HPDE6-E6E7 (cell line): Measurements from ENCODE around the gene KRT84.
"Not testable (repeated sequence)": the region's sequence is repeated elsewhere in the genome, so short reads cannot be mapped to it uniquely, and the experiment has no call there.

ENCODE experiments used
- DNase-seq: peaks from one replicate; pipeline ENCODE4 v3.0.0; 2011; ENCODE audit warnings: missing footprints; ENCODE audit errors: extremely low spot score

Gene KRT84

GRCh38 chr12:52360663-52361271 is 24.7 kb downstream of the KRT84 start:
- no peak for DNase-seq

GRCh38 chr12:52360106-52360662 is 25.3 kb downstream of the KRT84 start:
- DNase-seq: no peak

GRCh38 chr12:52359621-52360061 is 25.8 kb downstream of the KRT84 start:
- no peak for DNase-seq

- DNase-seq: no peak
These were observed 26.7 kb downstream of the KRT84 start for GRCh38 chr12:52358575-52359350.

GRCh38 chr12:52356762-52357580 is 28.5 kb downstream of the KRT84 start:
- no peak for DNase-seq

- DNase-seq: no peak
These were observed 29.3 kb downstream of the KRT84 start for GRCh38 chr12:52356031-52356761.

GRCh38 chr12:52355176-52355575 is 30.3 kb downstream of the KRT84 start:
- no peak for DNase-seq

- no peak for DNase-seq
These were observed 31.3 kb downstream of the KRT84 start for GRCh38 chr12:52354200-52354599.

GRCh38 chr12:52353766-52354165 is 31.7 kb downstream of the KRT84 start:
- DNase-seq: no peak

- DNase-seq: no peak
These were observed 32.5 kb downstream of the KRT84 start for GRCh38 chr12:52352951-52353350.

- DNase-seq: no peak
These were observed 34.0 kb downstream of the KRT84 start for GRCh38 chr12:52351196-52352059.

- DNase-seq: no peak
These were observed 34.7 kb downstream of the KRT84 start for GRCh38 chr12:52350786-52351185.

GRCh38 chr12:52350021-52350620 is 35.3 kb downstream of the KRT84 start:
- DNase-seq: no peak

GRCh38 chr12:52349196-52349595 is 36.3 kb downstream of the KRT84 start:
- no peak for DNase-seq

GRCh38 chr12:52347551-52348510 is 37.6 kb downstream of the KRT84 start:
- no peak for DNase-seq

- no peak for DNase-seq
These were observed 38.4 kb downstream of the KRT84 start for GRCh38 chr12:52347016-52347415.

GRCh38 chr12:52346593-52346992 is 38.9 kb downstream of the KRT84 start:
- no peak for DNase-seq

GRCh38 chr12:52345041-52345440 is 40.4 kb downstream of the KRT84 start:
- DNase-seq: not testable (repeated sequence)

- no peak for DNase-seq
These were observed 41.3 kb downstream of the KRT84 start for GRCh38 chr12:52344111-52344510.
